Smooth muscle cell (in vitro differentiated cells): ENCODE results near the gene GALNT1. TPM values are rescaled to one million over a fixed set of nuclear protein-coding genes. Genes with fewer than 3 reads are reported as not detected.

Experiments
- DNase-seq: peaks from one replicate; lab custom pipeline; 2025; ENCODE audit not compliant: unreplicated experiment; lab: John Stamatoyannopoulos, UW
- H2AFZ ChIP-seq: fragments of 200-600 bp; sonication (generic); 2 replicates; pipeline ENCODE4 v1.6.0; 2016; ENCODE audit warnings: antibody characterized with exemption, low read depth, mild to moderate bottlenecking
- H3F3A ChIP-seq: fragments of 200-600 bp; sonication (generic); 2 replicates; pipeline ENCODE4 v1.6.0; 2017; ENCODE audit warnings: antibody characterized with exemption, low read depth
- H3K27ac ChIP-seq: fragments of 200-600 bp; sonication (generic); 2 replicates; pipeline ENCODE4 v1.5.1; 2016; ENCODE audit warnings: low read depth, mild to moderate bottlenecking
- H3K27me3 ChIP-seq: fragments of 200-600 bp; sonication (generic); 2 replicates; pipeline ENCODE4 v1.6.1; 2016; ENCODE audit warnings: low read depth, mild to moderate bottlenecking
- H3K36me3 ChIP-seq: fragments of 200-600 bp; sonication (generic); 2 replicates; pipeline ENCODE4 v1.5.1; 2016; ENCODE audit warnings: low read depth
- H3K4me1 ChIP-seq: fragments of 200-600 bp; sonication (generic); 2 replicates; pipeline ENCODE4 v1.5.1; 2016; ENCODE audit warnings: low read depth
- H3K4me2 ChIP-seq: fragments of 200-600 bp; sonication (generic); 2 replicates; pipeline ENCODE4 v1.6.0; 2016; ENCODE audit warnings: mild to moderate bottlenecking
- H3K4me3 ChIP-seq: fragments of 200-600 bp; sonication (generic); 2 replicates; pipeline ENCODE4 v1.5.1; 2016; ENCODE audit warnings: mild to moderate bottlenecking
- H3K79me2 ChIP-seq: fragments of 200-600 bp; sonication (generic); 2 replicates; pipeline ENCODE4 v1.6.0; 2016; ENCODE audit warnings: low read depth, mild to moderate bottlenecking
- H3K9ac ChIP-seq: fragments of 200-600 bp; sonication (generic); 2 replicates; pipeline ENCODE4 v1.6.0; 2016; ENCODE audit warnings: low read depth
- H3K9me3 ChIP-seq: fragments of 200-600 bp; sonication (generic); replicated peaks from 2 replicates; pipeline ENCODE4 v1.5.1; 2016; ENCODE audit warnings: low read depth
- H4K20me1 ChIP-seq: fragments of 200-600 bp; sonication (generic); 2 replicates; pipeline ENCODE4 v1.6.0; 2016; ENCODE audit warnings: low read depth
- CTCF ChIP-seq: fragments of 200-600 bp; sonication (generic); IDR thresholded peaks from 2 replicates; pipeline ENCODE4 v1.5.1; 2017; ENCODE audit warnings: borderline replicate concordance, mild to moderate bottlenecking, antibody characterized with exemption; ENCODE audit not compliant: insufficient read depth, poor library complexity, severe bottlenecking
- WGBS: methylation state at CpG from one replicate; pipeline ENCODE4 v1.1.7; 2016; ENCODE audit warnings: low lambda C conversion rate; 5-methylcytosine and 5-hydroxymethylcytosine counted together
- polyA plus RNA-seq: library from polyadenylated mRNA; unstranded; fragments of >200 nt; fragmentation: Nextera tagmentation; extraction: Ambion mirVana; gene quantifications from 2 replicates; pipeline ENCODE4 v1.2.1, GENCODE V29; 2016
- total RNA-seq: library from RNA; depleted of rRNA; stranded (reverse); fragments of >200 nt; gene quantifications from 2 replicates; pipeline ENCODE4 v1.2.3, GENCODE V29; 2014

Gene GALNT1
- total and polyA plus RNA-seq, 2 experiments from 2014 or later: 151 to 195 TPM

- Histone ChIP-seq H3K4me1 (no peaks in the 10 kb centered on the region), H3K4me2 (no peak overlapping the region), H3K4me3 (no peak overlapping the region), H3K36me3 (peaks cover 4% of the 10 kb centered on the region), H3K9me3 (no peaks in the 10 kb centered on the region), H3F3A (no peaks in the 10 kb centered on the region), H2AFZ (no peak overlapping the region), H3K79me2 (no peaks in the 10 kb centered on the region), H3K9ac (no peak overlapping the region), H3K27ac (no peak overlapping the region), H3K27me3 (no peaks in the 10 kb centered on the region), H4K20me1 (no peaks in the 10 kb centered on the region)
- no peak for TF ChIP-seq CTCF
- 96% methylated on average over 4 of the region's 4 CpGs for WGBS
- no peak for DNase-seq
These were observed 110.1 kb downstream of the GALNT1 start for GRCh38 chr18:35691625-35692024.

GRCh38 chr18:35692866-35693265 is 111.3 kb downstream of the GALNT1 start:
- peak overlapping the region; percentile 45 for H3K27ac ChIP-seq
- no peaks in the 10 kb centered on the region for H3K36me3 ChIP-seq
- H3K27me3 ChIP-seq: no peaks in the 10 kb centered on the region
- no peaks in the 10 kb centered on the region for H4K20me1 ChIP-seq
- H2AFZ ChIP-seq: no peak overlapping the region
- WGBS: 72% methylated on average over 3 of the region's 3 CpGs
- no peak overlapping the region for H3K4me3 ChIP-seq
- no peak for DNase-seq
- H3K9me3 ChIP-seq: no peaks in the 10 kb centered on the region
- H3K79me2 ChIP-seq: no peaks in the 10 kb centered on the region
- H3K4me1 ChIP-seq: no peaks in the 10 kb centered on the region
- TF ChIP-seq CTCF: no peak
- no peaks in the 10 kb centered on the region for H3F3A ChIP-seq
- no peak overlapping the region for H3K9ac ChIP-seq
- no peak overlapping the region for H3K4me2 ChIP-seq

GRCh38 chr18:35693829-35694228 is 112.3 kb downstream of the GALNT1 start:
- H3K36me3 ChIP-seq: no peaks in the 10 kb centered on the region

More at GRCh38 chr18:35693829-35694228, 112.3 kb downstream of the GALNT1 start:
- no peak for DNase-seq
- H3K79me2 ChIP-seq: no peaks in the 10 kb centered on the region
- no peaks in the 10 kb centered on the region for H4K20me1 ChIP-seq
- H3K9ac ChIP-seq: no peak overlapping the region
- no peak for TF ChIP-seq CTCF
- no peak overlapping the region for H2AFZ ChIP-seq
- H3K27ac ChIP-seq: peak overlapping the region; percentile 46
- no peak overlapping the region for H3K4me2 ChIP-seq
- no peak overlapping the region for H3K4me3 ChIP-seq
- H3K9me3 ChIP-seq: no peaks in the 10 kb centered on the region
- no peaks in the 10 kb centered on the region for H3K27me3 ChIP-seq
- no peaks in the 10 kb centered on the region for H3F3A ChIP-seq
- no peaks in the 10 kb centered on the region for H3K4me1 ChIP-seq
- 84% methylated on average over 4 of the region's 4 CpGs for WGBS
